GM18508 (cell line): ENCODE data around the gene SPOP.
A peak's percentile ranks its signal among the peaks of the same experiment; 100 is the strongest.
"Not testable (repeated sequence)": the region's sequence is repeated elsewhere in the genome, so short reads cannot be mapped to it uniquely, and the experiment has no call there.

Source experiments
- ATAC-seq: cut with Tn5 transposase; IDR thresholded peaks from one replicate; pipeline ENCODE4 v1.9.1; 2021; ENCODE audit warnings: moderate number of reproducible peaks; ENCODE audit not compliant: insufficient read depth, unreplicated experiment

Gene SPOP

DNA sequence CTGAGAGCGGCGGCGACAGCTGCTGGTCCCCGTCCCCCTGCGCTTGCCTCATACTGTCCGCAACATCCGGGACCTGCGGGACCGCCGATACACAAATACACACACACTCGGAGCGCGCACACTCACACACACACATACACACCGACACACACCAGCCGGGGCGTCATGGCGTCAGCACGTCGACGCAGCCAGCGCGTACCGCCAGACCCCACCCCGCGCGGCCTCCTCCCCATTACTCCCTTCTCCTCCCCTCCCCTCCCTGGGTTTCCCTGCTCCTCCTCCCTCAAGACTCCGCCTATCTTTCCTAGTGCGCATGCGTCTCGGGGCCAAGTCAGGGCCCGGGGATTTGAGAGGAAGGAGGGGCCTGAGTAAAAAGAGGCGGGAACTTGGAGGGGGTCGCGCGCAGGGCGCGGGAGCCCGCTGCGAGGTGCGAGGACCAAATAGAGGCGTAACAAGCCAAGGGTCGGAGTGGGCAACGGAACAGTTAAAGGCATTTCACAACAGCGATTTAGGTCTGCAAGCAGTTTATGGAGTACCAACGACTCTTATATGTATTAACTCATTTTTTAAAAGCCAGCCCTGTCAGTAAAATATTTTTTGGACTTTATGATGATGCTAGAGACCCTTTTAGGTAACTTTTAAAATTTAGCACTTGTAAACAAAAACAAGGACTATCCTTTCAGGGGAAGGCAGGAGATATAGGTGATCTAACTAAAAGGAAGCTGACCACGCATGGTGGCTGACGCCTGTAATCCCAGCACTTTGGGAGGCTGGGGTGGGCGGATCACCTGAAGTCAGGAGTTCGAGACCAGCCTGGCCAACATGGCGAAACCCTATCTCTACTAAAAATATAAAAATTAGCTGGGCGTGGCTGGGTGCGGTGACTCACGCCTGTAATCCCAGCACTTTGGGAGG lies at the start of gene SPOP:
Gene SPOP, minus strand, starts transcription at position 165 of the 915 bp plus-strand sequence. CDS start 55,287 bp downstream, outside the sequence.
- peak; percentile 38 for ATAC-seq

DNA sequence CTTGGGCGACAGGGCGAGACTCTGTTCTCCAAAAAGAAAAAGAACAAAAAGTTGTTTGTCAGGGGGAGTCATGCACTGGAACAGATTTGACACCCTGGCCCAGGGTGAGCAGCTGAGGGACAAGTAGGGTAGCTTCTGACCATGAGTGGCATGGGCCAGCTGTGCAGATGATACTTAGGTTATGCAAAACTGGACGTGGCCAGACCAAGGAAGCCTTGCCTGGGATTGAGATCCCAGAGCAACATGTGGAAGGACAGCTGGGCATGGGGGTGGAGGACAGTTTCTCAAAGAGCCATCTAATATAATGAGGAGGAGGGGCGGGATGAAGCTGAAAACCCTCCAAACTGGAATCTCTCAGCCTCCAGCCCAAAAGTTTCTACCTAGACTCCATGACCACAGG lies 49.5 kb upstream of the SPOP start:
- no peak for ATAC-seq

DNA sequence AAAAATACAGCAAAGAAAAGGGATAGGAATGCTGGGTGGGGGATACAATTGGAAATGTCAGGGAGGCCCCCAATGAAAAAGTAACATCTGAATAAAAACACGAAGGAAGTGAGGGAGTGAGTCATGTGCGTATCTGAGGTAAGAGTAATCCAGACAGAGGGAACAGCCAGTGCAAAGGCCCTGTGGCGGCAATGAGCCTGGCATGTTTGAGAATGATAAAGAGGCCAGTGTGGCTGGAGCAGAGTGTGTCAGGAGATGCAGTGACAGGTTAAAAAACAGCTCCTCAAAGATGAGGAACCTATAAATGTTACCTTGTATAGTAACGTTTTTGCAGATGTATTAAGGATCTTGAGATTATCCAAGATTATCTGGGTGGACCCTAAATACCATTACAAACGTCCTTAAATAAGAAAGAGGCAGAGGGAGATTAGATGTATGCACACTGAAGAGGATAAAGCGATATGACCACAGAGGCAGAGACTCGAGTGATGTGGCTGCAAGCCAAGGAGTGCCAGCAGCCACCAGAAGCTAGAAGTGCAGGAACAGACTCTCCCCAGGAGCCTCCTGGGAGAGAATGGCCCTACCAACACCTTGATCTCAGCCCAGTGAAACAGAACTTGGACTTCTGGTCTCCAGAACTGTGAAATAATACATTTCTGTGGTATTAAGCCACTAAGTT lies 47.7 kb upstream of the SPOP start:
- ATAC-seq: no peak

DNA sequence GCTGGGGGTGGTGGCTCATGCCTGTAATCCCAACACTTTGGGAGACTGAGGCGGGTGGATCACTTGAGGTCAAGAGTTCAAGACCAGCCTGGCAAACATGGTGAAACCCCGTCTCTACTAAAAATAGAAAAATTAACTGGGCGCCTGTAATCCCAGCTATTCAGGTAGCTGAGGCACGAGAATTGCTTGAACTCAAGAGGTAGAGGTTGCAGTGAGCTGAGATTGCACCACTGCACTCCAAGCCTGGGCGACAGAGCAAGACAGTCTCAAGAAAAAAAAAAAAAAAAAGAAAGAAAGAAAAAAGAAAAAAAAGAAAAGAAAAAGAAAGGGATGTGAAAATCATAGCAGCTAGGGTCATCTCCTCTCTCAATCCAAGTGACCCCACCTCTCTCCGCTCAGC lies 46.7 kb upstream of the SPOP start:
- ATAC-seq: not testable (repeated sequence)

DNA sequence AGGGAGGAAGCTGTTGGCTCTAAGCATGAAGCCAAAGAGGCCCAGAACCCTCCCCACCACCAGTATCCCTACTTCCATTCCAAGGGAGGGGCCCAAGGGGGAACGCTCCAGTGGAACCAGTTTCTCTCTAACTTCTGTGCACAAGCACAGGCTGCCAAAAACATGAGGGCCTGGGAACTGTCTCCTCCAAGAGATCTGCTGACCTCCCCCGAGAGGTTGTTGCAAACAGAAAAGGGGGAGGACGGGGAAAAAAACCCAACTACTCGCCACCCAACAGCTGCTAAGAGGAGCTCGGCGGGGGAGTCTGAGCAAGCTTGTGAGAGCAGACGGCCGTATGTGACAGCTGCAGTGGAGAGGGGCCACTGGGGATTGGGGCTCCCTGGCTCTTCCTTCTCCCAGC lies 45.5 kb upstream of the SPOP start:
- no peak for ATAC-seq

DNA sequence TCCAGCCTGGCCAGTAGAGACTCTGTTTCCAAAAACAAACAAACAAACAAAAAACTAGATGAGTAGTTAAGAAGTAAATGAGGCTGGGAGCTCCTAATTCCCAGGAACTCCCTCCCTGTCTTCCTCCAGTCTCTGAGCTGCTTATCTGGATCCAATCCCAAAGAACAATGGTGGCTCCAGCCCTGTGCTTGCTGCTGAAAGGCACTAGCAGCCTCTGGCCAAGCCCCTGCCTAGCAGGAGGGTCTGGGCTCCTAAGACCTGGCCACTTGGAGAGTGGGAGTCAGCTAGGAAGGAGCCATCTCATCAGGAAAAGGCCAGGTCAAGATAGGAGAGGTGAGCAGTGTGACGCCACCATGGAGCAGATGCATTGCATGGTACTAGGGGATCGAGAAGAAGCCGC lies 44.2 kb upstream of the SPOP start:
- ATAC-seq: no peak

DNA sequence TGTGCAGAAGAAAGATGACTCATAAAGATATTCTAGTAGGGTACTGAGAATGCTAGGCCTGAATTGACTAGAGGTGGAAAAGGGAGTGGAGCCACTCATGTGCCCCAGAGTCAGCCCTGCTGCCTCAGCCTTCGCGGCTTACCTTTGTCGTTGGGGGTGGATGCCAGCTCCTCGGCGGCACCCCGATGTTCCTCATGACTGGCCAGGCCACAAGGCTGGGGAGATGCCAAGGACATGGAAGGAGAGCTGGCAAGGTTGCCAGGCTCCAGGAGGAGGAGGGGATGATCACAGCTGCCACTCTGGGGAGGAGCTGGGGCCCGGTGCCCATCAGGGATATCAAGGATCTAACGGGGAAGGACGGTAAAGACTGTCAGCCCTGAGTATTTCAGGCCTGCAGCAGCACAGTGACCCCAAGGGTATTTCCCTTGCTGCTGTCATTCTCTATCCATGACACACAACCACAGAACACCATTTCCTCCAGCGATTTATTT lies 39.5 kb upstream of the SPOP start:
- no peak for ATAC-seq

DNA sequence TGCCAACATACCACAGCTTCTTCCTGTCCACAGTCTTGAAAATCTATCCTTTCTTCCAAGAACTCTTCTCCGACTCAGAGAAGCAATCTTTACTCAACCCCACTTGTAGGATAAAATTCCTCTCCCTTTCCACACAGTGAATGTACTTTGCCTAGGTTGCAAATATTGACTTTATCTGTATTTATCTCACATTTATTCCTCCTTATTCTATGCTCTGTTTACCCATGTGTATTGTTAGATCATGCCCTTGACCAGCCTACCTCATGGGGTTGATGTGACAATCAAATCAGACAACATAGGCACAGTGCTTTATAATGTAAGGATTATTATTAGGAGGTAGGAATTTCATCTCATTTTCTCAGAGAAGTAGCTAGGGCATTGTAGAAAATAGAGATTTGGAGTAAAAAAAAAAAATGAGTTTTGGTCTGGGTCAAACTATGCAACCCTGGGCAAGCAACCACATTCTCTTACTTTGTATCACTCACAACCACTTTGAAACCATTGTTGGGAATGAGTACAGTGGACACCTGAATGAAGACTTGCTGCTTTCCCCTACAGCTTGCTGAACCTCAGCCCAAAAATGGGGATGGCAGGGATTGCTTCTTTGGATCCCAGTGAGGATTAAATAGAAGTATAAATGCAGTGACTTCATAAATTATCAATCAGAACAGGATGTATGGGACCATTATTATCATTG lies 38.9 kb upstream of the SPOP start:
- no peak for ATAC-seq

DNA sequence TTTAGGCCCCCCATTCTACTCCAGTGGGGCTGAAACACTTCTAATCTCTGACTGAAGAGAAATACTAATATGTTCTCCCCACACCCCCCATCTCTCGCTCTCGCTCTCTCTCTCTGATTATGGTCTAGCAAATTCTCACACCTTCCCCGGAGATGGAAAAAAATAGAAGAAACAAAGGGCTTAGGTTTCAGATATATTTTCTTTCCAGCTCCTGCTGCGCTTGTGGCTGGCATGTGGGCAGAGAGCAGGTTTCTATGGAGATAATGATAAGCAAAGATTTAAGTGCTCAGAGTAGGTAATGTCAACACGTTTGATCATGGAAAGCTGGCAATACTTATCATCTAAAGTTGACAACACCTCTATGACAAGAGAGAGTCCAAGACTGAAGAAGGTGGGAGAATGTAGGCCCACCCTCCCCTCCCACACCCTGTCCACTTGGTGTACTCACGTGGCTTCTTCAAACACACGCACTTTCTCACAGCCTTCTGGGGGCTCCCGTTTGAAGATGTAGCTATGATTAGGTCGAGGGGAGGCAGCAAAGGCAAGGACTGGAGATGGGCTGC lies 37.9 kb upstream of the SPOP start:
- no peak for ATAC-seq

DNA sequence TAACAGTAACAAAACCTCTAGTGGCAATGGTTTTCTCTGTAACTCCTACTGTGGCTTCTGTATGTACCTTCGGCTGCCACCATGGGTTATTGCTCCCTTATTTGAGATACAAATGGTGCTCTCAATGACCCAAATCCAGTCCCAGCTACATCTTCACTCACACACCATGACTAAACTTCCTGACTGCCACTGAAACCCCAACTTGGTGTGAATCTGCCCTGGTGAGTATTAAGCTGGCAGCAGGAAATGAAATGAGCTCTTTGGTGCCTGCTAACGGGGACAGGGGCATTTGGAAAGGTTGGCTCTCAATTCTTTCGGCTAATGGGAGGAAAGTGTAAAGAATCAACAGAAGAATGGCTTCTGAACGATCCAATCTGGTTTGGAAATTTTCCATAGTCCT lies 37.3 kb upstream of the SPOP start:
- ATAC-seq: no peak

DNA sequence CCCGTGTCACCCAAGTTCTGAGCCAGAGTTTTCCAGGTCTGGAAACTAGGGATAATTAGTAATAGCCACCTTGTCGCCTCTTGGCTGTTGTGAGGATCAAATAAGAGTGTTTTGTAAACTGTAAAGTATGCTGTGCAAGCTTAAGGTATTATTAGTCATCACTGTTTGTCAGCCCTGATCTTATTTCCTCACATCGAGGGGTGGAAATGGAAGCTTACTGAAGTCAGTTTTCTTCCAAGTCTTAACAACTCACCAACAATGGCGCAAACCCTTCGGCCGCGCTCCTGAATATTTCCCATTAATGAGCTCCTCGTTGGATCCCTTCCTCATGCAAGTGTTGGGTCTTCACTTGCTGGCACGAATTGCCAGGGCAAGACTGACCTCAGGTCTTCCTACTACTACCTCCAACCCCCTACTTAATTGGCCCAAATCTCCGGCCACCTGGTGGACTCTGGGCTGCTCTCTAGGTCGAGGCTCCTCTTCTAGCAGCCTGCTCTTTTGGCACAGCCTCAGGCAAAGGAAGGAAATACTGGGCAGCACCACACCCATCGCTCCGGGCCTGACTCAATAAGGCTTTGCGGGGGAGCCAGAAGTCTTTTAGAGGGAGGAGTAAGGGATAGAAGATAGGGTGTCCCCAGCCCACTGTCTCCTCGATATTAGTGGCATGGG lies 30.8 kb upstream of the SPOP start:
- ATAC-seq: no peak

DNA sequence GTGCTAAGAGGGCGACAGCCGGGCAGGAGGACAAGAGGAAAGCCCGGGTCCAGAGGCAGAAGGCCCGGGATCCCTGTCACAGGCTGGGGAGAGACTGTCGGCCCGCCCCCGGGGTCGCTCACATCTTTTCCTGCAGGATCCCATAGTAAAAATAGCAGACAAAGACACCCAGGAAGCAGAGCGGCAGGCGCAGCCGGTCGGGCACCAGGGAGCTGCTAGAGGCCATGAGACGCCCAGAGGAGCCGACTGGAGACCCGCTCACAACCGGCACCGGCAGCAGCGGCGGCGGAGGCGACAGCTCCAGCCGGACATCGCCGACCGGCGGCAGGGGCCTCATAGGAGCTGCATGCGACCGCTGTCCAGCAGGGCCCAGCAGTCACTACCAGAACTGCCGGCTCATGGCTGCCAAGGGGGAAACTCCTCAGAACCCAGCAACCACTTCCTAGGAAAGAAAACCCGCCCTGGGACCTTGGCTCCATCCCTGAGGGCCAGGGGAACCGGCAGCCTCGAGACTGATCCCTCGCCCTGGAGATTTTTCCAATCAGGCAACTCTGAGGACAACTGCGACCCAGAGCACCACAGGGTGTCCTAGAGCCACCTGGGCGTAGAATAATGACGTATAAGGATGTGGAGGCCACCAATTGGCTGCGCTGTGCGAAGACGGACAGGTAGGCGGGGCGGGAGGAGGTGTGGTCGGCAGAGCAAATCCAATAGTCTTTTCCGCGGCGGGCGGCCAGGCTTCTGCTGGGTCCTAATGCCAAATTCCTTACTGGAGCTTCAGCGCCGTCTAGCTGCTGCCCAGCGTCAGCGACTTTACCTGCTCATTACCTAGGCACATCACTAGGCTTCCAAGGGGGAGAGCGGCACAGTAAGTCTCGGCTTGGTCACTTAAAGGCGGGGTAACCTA lies 30.0 kb upstream of the SPOP start, which contains the start of gene SLC35B1:
Gene SLC35B1, minus strand, starts transcription at position 357 of the 907 bp plus-strand sequence. Its CDS starts 131 bp downstream, at position 226.
- peak; percentile 81 for ATAC-seq

DNA sequence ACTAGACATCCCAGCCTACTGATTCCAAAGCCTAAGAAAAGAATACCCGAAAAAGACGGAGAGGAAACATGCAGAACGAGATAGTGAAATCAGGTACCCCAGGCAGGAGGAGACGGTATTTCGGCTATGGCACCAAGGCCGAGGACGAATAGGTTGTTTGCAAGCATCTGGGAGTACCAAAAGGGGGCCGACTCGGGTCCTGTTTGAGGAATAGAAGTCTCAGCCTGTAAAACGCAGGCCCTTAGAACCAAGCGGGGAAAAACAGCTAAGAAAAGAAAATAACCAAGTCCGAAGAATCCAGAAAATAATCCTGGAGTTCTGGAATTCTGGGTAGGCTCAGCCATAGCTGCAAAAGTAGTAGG lies 29.3 kb upstream of the SPOP start:
- no peak for ATAC-seq

DNA sequence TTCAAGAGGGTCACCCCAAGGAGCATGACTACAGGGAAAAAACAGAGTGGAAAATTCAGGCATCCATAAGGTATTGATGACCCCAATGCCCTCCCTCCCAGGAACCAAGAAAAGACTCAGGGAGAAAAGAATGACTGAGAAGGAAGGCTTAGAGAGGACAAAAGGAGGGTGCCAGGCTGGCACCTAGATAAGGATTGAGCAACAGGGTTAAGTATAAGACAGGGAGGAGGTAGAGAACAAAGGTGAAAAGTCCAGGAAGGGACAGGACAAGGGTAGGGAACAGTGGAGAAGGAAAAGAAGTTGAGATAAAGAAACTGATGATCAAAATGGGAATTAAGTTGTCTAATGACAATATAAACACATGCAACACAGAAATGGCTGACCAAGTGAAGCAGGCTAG lies 27.4 kb upstream of the SPOP start:
- no peak for ATAC-seq

DNA sequence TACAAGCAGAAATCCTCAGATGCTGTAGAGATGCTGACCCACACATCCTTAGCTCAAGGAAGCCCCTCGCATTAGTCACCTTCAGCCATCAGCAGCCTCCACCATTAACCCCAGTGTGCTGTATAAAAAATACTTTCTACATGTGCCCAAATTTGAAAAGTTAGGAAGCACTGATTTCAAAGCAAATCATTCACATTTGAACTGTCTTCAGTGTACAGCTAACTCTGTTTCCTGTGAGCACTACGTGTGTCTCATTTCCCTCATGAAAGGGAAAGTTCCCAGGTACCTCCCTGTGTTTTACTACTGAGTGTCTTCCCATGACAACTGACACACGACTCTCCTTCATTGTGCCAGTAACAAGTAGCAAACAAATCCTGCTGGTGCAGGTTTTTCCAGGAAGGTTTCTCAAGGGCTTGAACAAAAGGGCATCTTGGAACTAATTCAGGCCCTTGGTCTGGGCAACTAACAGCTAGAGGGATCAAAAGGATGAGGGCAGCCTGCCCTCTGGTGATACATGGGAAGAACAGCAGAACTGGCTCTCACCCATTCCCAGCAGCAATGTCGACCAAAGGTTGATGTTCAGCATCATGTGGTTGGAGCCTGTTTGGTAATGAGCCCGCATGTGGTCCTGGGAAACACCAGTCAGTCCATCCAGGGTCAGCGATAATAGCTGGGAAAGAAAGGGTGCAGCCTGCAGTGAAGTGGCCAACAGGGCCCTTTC lies 25.8 kb upstream of the SPOP start:
- no peak for ATAC-seq

DNA sequence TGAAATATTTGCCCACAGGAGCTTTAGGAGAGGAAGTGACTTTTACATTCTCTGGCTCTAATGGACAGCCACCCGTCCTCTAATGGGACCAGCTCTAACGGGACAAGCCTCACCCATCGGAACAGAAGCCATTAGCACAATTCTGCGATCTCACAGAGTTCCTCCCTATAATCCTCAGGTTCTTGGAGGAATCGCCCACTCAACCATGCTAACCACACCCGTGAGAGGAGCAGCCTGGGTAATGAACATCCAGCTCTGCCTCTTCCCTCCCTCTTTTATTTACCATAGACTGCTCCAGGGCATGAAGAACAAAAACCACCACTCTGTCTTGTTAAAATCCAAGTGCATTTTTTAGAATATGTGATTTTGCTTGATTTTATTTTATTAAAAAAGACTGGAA lies 23.1 kb upstream of the SPOP start:
- ATAC-seq: no peak

DNA sequence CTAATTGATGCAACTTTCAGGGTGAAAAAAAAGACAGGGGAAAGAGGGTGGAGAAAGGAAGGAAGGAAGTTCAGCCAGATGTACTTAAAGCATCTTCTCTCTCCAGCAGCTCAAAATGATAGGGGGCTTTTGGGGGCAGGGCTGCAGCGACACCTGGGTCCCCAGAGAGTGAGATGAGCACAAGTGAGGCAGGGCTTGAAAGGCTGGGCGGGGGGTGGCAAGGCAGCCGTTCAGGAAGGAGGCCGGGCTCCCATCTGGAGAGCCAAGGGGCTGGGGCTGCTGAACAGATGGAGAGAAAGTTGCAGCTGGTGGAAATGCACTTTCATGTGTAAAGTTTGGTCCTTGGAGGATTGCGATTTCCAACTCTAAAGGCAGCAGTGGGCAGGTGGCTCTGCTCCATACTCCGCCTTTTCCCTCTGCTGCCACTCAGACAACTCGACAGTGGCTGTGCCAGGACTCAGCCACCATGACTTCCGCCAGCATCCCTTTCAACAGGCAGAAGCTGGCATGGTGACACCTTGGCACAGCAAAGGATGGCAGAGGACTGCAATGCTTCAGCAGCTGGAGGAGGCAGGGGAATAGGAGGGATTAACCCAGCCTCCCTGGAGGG lies 22.2 kb upstream of the SPOP start:
- no peak for ATAC-seq

DNA sequence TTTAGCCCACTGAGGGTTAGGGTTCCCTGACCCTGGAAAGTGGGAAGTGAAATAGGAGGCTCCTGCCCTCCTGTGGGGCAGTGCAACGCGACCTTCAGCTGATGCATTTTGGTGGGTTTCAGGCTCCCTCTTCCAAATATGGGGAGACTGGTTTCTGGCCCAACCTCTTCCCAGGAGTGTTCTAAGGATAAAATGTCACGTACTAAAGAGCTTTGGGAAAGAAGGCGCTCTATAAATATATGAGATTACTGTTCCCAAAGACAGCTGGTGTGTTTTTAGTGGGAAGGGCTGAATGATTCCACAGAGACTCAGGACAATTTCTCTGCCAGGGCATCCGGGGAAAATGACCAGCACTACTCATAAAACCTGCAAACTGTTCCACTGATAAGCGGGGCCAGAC lies 20.1 kb upstream of the SPOP start:
- ATAC-seq: no peak
